ENCODE measurements around the gene ACKR2. TPM values are rescaled to one million over a fixed set of nuclear protein-coding genes. Genes with fewer than 3 reads are reported as not detected.

ACKR2 gene
- total and polyA plus RNA-seq, 8 donors: 0.77 to 7.9 (median 2.0) TPM

DNA sequence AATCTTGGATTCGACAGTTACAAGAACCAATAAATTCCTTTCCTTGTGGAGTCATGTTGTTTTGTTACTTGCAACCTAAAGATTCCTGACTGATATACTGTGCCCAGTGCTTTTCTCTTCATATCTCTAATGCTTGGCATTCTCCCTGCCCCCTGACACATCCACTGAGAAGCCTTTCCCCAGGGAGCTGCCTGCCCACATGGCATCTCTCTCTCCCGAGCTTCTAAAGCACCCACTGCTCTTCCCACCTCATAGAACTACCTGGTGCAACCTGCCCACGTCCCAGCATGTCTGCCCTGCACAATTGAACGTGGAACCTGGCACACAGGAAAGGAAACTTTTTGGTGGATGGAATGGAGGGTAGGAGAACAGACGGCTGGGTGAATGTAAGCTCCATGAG lies 59.6 kb downstream of the ACKR2 start:
- Histone ChIP-seq H3K27ac (no peak overlapping the region), H3K9me3 (no peaks in the 10 kb centered on the region), H3K36me3 (no peaks in the 10 kb centered on the region), H3K4me3 (no peak overlapping the region), H3K27me3 (no peaks in the 10 kb centered on the region), H3K4me1 (no peaks in the 10 kb centered on the region)
- TF ChIP-seq, protein P1, sequence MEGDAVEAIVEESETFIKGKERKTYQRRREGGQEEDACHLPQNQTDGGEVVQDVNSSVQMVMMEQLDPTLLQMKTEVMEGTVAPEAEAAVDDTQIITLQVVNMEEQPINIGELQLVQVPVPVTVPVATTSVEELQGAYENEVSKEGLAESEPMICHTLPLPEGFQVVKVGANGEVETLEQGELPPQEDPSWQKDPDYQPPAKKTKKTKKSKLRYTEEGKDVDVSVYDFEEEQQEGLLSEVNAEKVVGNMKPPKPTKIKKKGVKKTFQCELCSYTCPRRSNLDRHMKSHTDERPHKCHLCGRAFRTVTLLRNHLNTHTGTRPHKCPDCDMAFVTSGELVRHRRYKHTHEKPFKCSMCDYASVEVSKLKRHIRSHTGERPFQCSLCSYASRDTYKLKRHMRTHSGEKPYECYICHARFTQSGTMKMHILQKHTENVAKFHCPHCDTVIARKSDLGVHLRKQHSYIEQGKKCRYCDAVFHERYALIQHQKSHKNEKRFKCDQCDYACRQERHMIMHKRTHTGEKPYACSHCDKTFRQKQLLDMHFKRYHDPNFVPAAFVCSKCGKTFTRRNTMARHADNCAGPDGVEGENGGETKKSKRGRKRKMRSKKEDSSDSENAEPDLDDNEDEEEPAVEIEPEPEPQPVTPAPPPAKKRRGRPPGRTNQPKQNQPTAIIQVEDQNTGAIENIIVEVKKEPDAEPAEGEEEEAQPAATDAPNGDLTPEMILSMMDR (IDR thresholded peaks at IDR 0.05): no peak
- intact Hi-C loops (cut with DNase I): no loop called here
- DNase-seq: no peak
- no peak for ATAC-seq

DNA sequence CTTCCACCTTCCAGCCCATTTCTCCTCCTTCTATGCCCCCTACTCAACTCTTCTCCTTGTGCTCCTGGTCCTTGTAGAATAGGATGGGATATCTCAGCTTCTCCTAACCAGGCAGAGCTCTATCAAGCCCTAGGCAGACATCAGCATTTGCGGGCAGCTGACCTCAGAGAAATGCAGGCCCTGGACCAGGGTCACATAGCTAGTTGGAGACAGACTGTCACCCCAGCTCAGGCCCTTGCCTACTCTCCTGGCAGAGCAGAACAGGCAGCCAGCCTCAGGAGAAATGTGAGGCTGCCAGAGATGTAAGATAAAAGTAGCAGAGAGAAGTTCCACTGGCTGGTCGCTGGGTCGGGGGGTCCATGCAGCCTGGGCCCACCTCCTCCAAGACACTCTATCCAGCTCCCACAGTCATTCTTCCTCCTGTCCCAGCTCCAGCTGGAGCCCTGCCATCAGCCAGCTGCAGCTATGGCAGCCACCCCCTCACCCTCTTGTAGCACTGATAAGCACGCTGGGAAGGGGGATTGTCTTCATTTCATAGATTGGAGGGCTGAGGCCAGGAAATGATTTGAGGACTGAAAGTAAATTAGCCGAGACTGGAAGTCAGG lies 62.4 kb downstream of the ACKR2 start:
- Histone ChIP-seq H3K9me3 (no peaks in the 10 kb centered on the region), H3K36me3 (no peaks in the 10 kb centered on the region), H3K27ac (no peak overlapping the region), H3K27me3 (no peaks in the 10 kb centered on the region), H3K4me3 (no peak overlapping the region), H3K4me1 (no peaks in the 10 kb centered on the region)
- DNase-seq: peak in 1 of 4 donors; percentile 44
- intact Hi-C loops (cut with DNase I): no loop called here
- TF ChIP-seq, protein P1 (IDR thresholded peaks at IDR 0.05): no peak
- no peak for ATAC-seq

DNA sequence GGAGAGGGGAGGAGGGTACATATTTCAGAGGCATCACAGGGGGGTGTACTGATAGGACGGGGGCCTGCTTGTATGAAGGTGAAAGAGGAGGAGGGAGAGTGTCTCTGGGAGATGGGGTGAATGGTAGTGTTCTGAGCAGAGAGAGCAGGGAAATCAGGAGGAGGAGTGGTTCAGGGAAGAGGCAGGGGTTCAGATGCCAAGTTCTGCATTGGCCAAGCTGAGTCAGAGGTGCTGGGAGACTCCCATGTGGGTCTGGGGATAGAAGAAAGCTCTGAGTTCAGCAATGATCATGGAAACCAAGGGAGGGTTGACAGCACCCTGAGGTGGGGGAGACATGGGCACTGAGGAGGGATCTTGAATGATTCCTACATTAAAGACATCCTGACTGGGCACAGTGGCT lies 63.5 kb downstream of the ACKR2 start:
- no peak for DNase-seq
- Histone ChIP-seq H3K27me3 (no peaks in the 10 kb centered on the region), H3K4me1 (no peaks in the 10 kb centered on the region), H3K27ac (no peak overlapping the region), H3K36me3 (no peaks in the 10 kb centered on the region), H3K4me3 (no peak overlapping the region), H3K9me3 (no peaks in the 10 kb centered on the region)
- intact Hi-C loops (cut with DNase I): no loop called here
- TF ChIP-seq, protein P1 (IDR thresholded peaks at IDR 0.05): no peak
- ATAC-seq: peak; percentile 40

DNA sequence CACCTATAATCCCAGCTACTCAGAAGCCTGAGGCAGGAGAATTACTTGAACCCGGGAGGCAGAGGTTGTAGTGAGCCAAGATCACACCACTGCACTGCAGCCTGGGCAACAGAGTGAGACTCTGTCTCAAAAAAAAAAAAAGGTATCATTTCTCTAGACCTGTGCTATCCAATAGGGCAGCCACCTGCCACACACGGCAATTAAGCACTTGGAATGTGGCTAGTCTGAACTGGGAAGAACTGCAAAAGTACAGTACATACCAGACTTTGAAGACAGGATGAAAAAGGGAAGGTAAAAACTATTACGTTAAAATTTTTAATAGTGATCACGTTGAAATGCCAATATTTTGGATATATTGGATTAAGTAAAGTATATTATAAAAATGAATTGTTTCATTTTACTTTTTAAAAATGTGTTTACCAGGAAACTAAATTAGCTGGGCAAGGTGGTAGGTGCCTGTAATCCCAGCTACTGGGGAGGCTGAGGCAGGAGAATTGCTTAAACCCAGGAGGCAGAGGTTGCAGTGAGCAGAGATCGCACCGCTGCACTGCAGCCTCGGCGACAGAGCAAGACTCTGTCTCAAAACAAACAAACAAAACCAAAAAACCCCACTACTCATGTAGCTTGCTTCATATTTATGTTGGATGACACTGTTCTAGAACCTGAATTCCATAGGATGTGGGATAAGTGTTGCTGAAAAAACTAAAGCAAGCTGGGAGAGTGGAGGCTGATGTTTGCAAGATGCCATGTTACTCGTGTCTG lies 64.2 kb downstream of the ACKR2 start:
- no peak overlapping the region for H3K4me3 ChIP-seq
- TF ChIP-seq, protein P1 (IDR thresholded peaks at IDR 0.05): no peak
- no peaks in the 10 kb centered on the region for H3K27me3 ChIP-seq
- H3K9me3 ChIP-seq: no peaks in the 10 kb centered on the region
- DNase-seq (no peak), ATAC-seq (no peak)
- no peaks in the 10 kb centered on the region for H3K36me3 ChIP-seq
- intact Hi-C loops (cut with DNase I): no loop called here
- no peak overlapping the region for H3K27ac ChIP-seq
- H3K4me1 ChIP-seq: no peaks in the 10 kb centered on the region

DNA sequence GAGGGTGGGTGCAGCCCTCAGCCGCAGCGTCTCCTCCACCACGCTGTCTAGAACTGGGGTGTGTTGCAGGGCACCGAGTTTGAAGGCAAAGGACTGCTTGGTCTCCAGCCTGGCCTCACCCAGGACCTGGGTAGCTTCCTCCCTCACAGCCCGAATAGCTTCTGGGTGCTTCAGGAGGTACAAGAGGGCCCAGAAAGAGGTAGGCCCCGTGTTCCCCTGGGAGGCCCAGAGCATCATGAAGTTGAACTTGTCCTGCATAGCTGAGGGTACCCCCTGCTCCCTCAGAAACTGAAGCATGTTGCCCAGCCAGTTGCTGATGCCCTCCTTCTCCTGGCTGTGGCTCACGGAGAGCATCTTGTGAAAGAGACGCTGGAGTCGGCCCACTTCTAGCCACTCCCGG lies 65.5 kb downstream of the ACKR2 start:
- Histone ChIP-seq H3K4me3 (no peak overlapping the region), H3K36me3 (no peaks in the 10 kb centered on the region), H3K9me3 (no peaks in the 10 kb centered on the region), H3K27me3 (no peaks in the 10 kb centered on the region), H3K4me1 (no peaks in the 10 kb centered on the region), H3K27ac (no peak overlapping the region)
- DNase-seq (no peak), ATAC-seq (no peak)
- intact Hi-C loops (cut with DNase I): no loop called here
- TF ChIP-seq, protein P1 (IDR thresholded peaks at IDR 0.05): no peak
